ENCODE results near the gene DNPH1. TPM values are rescaled to one million over a fixed set of nuclear protein-coding genes. Genes with fewer than 3 reads are reported as not detected.

Gene DNPH1
- total and polyA plus RNA-seq, 10 of the 15 experiments (the other 5 are each of a cell fraction or from before 2014, with no cell fraction given) = 7.0 to 136 (median 67.7) TPM

DNA sequence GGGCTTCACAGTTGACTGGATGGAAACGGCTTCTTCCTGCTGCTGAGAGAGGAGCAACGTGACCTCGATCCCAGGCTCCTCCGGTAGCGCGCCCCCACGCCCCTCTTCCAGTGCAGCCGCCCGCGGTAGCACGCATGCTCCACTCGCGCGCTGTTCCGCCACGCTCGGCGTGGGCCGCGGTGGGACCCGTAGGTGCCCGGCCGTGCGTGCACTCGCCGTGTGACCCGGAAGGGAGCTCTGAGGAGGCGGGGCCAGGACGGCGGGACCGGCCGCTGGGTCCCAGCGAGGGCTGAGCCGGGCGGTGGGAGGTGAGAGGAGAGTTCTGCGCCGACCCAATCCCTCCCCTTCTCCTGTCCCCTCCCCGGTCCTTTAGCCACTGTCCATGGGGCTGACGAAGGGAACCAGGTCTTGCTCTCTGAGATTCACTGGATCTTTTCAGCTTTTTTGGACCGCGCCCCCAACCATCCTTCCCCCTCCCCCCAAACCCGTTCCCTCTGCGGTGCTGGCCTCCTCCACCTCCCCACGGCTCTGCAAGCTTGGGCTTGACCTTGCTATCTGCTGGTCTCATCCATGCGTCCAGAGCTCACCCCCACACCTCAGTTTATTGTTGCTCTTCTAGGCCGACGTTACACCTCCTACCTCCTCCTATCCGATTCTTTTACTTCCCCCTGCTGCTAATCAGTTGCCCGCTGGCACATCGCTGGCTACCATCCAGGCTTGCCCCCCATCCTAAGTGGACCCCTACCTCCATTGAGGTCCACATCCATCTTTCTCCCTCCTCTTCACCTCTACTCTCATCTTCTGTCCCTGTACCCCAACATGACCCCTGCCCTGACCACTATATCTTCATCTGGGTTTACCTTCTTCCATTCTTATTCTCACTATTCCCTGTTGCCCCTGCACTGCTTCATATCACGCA lies 47.1 kb downstream of the DNPH1 start, which contains the start of gene CUL9 (continued):
- TF ChIP-seq, protein P1, sequence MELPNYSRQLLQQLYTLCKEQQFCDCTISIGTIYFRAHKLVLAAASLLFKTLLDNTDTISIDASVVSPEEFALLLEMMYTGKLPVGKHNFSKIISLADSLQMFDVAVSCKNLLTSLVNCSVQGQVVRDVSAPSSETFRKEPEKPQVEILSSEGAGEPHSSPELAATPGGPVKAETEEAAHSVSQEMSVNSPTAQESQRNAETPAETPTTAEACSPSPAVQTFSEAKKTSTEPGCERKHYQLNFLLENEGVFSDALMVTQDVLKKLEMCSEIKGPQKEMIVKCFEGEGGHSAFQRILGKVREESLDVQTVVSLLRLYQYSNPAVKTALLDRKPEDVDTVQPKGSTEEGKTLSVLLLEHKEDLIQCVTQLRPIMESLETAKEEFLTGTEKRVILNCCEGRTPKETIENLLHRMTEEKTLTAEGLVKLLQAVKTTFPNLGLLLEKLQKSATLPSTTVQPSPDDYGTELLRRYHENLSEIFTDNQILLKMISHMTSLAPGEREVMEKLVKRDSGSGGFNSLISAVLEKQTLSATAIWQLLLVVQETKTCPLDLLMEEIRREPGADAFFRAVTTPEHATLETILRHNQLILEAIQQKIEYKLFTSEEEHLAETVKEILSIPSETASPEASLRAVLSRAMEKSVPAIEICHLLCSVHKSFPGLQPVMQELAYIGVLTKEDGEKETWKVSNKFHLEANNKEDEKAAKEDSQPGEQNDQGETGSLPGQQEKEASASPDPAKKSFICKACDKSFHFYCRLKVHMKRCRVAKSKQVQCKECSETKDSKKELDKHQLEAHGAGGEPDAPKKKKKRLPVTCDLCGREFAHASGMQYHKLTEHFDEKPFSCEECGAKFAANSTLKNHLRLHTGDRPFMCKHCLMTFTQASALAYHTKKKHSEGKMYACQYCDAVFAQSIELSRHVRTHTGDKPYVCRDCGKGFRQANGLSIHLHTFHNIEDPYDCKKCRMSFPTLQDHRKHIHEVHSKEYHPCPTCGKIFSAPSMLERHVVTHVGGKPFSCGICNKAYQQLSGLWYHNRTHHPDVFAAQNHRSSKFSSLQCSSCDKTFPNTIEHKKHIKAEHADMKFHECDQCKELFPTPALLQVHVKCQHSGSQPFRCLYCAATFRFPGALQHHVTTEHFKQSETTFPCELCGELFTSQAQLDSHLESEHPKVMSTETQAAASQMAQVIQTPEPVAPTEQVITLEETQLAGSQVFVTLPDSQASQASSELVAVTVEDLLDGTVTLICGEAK (IDR thresholded peaks at IDR 0.05; ENCODE audit: borderline replicate concordance) = no peak
- 0 out of 2 replicates have a peak, but pooled peaks have one; percentile 36 for TF ChIP-seq PML (IDR thresholded peaks at IDR 0.05; ENCODE audit: low read length)
- peak; percentile 7 to 15; a peak in 2 of 4 replicates for TF ChIP-seq IKZF2 (IDR thresholded peaks at IDR 0.05)
- TF ChIP-seq ZNF217 (IDR thresholded peaks at IDR 0.05) = no peak
- TF ChIP-seq, protein P2, sequence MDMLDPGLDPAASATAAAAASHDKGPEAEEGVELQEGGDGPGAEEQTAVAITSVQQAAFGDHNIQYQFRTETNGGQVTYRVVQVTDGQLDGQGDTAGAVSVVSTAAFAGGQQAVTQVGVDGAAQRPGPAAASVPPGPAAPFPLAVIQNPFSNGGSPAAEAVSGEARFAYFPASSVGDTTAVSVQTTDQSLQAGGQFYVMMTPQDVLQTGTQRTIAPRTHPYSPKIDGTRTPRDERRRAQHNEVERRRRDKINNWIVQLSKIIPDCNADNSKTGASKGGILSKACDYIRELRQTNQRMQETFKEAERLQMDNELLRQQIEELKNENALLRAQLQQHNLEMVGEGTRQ (IDR thresholded peaks at IDR 0.05; ENCODE audit: borderline replicate concordance, low read depth, low read length) = peak; percentile 33
- TF ChIP-seq IKZF1 (conservative IDR thresholded peaks at IDR 0.05) = peak; percentile 89
- TF ChIP-seq MEF2A (IDR thresholded peaks at IDR 0.05; ENCODE audit: insufficient read depth, low read depth, low read length) = 0 out of 2 replicates have a peak, but pooled peaks have one; percentile 56
- TF ChIP-seq, protein P3, sequence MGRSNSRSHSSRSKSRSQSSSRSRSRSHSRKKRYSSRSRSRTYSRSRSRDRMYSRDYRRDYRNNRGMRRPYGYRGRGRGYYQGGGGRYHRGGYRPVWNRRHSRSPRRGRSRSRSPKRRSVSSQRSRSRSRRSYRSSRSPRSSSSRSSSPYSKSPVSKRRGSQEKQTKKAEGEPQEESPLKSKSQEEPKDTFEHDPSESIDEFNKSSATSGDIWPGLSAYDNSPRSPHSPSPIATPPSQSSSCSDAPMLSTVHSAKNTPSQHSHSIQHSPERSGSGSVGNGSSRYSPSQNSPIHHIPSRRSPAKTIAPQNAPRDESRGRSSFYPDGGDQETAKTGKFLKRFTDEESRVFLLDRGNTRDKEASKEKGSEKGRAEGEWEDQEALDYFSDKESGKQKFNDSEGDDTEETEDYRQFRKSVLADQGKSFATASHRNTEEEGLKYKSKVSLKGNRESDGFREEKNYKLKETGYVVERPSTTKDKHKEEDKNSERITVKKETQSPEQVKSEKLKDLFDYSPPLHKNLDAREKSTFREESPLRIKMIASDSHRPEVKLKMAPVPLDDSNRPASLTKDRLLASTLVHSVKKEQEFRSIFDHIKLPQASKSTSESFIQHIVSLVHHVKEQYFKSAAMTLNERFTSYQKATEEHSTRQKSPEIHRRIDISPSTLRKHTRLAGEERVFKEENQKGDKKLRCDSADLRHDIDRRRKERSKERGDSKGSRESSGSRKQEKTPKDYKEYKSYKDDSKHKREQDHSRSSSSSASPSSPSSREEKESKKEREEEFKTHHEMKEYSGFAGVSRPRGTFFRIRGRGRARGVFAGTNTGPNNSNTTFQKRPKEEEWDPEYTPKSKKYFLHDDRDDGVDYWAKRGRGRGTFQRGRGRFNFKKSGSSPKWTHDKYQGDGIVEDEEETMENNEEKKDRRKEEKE (IDR thresholded peaks at IDR 0.05) = peak; percentile 58; the same call in 1 of the 2 replicates
- TF ChIP-seq, protein P4, sequence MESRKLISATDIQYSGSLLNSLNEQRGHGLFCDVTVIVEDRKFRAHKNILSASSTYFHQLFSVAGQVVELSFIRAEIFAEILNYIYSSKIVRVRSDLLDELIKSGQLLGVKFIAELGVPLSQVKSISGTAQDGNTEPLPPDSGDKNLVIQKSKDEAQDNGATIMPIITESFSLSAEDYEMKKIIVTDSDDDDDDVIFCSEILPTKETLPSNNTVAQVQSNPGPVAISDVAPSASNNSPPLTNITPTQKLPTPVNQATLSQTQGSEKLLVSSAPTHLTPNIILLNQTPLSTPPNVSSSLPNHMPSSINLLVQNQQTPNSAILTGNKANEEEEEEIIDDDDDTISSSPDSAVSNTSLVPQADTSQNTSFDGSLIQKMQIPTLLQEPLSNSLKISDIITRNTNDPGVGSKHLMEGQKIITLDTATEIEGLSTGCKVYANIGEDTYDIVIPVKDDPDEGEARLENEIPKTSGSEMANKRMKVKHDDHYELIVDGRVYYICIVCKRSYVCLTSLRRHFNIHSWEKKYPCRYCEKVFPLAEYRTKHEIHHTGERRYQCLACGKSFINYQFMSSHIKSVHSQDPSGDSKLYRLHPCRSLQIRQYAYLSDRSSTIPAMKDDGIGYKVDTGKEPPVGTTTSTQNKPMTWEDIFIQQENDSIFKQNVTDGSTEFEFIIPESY (IDR thresholded peaks at IDR 0.05) = no peak
- TF ChIP-seq, protein P5, sequence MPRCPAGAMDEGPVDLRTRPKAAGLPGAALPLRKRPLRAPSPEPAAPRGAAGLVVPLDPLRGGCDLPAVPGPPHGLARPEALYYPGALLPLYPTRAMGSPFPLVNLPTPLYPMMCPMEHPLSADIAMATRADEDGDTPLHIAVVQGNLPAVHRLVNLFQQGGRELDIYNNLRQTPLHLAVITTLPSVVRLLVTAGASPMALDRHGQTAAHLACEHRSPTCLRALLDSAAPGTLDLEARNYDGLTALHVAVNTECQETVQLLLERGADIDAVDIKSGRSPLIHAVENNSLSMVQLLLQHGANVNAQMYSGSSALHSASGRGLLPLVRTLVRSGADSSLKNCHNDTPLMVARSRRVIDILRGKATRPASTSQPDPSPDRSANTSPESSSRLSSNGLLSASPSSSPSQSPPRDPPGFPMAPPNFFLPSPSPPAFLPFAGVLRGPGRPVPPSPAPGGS (IDR thresholded peaks at IDR 0.05; ENCODE audit: borderline replicate concordance, insufficient read depth, low read depth, low read length, poor library complexity, severe bottlenecking) = no peak
- no peak for TF ChIP-seq HDAC2 (IDR thresholded peaks at IDR 0.05)
- 0 out of 2 replicates have a peak, but pooled peaks have one; percentile 31 for TF ChIP-seq TCF3 (IDR thresholded peaks at IDR 0.05; ENCODE audit: borderline replicate concordance, insufficient read depth, low read depth, low read length)
- no peak for TF ChIP-seq SUPT20H (IDR thresholded peaks at IDR 0.05; ENCODE audit: borderline replicate concordance, control insufficient read depth, low read depth, low read length)
- no peak for TF ChIP-seq CHD4 (IDR thresholded peaks at IDR 0.05)
- peak; percentile 43 for TF ChIP-seq DPF2 (IDR thresholded peaks at IDR 0.05)
- no peak for TF ChIP-seq IRF4 (IDR thresholded peaks at IDR 0.05; ENCODE audit: low read depth, low read length)
